Upper lobe of right lung (tissue), 1 donor: ENCODE measurements around the gene HPSE. TPM values are rescaled to one million over a fixed set of nuclear protein-coding genes. Genes with fewer than 3 reads are reported as not detected.
A peak's percentile ranks its signal among the peaks of the same experiment; 100 is the strongest.

Source experiments
- ATAC-seq: fragments of 200-7000 bp; cut with Tn5 transposase; one replicate; pipeline ENCODE4 v1.9.1; 2020; ENCODE audit warnings: mild to moderate bottlenecking, moderate library complexity
- DNase-seq: peaks from one replicate; pipeline ENCODE4 v3.0.0-alpha.2; 2020
- H3K27ac ChIP-seq: fragments of 200-600 bp; one replicate; pipeline ENCODE4 v1.8.0; 2022
- H3K27me3 ChIP-seq: fragments of 200-600 bp; one replicate; pipeline ENCODE4 v1.8.0; 2022; ENCODE audit warnings: mild to moderate bottlenecking
- H3K36me3 ChIP-seq: fragments of 200-600 bp; one replicate; pipeline ENCODE4 v1.8.0; 2022
- H3K4me1 ChIP-seq: fragments of 200-600 bp; one replicate; pipeline ENCODE4 v1.8.0; 2022
- H3K4me3 ChIP-seq: fragments of 200-600 bp; one replicate; pipeline ENCODE4 v1.8.0; 2022; ENCODE audit warnings: mild to moderate bottlenecking
- H3K9me3 ChIP-seq: fragments of 200-600 bp; one replicate; pipeline ENCODE4 v1.8.0; 2022
- intact Hi-C: fragments of 100-400 bp; cut with DNase I; formaldehyde crosslinking; loops from one replicate; pipeline ENCODE4 v1.11.0; 2022
- total RNA-seq: library from RNA; stranded (reverse); fragmentation: NEBNext Ultra II Directional; extraction: Animal tissue kit (Norgen Biotek cat#: 25700); gene quantifications from one replicate; pipeline ENCODE4 v1.2.1, GENCODE V29; 2021
- TF ChIP-seq, protein P1 (sequence below): fragments of 200-600 bp; IDR thresholded peaks from one replicate; pipeline ENCODE4 v1.8.0; 2022; ENCODE audit warnings: antibody characterized with exemption
- donor health status: DM: no; HTN: yes; CAD: no; lungs with severe emphysema.

HPSE gene
- total RNA-seq, 1 donor from 2014 or later, result 5.6 TPM

DNA sequence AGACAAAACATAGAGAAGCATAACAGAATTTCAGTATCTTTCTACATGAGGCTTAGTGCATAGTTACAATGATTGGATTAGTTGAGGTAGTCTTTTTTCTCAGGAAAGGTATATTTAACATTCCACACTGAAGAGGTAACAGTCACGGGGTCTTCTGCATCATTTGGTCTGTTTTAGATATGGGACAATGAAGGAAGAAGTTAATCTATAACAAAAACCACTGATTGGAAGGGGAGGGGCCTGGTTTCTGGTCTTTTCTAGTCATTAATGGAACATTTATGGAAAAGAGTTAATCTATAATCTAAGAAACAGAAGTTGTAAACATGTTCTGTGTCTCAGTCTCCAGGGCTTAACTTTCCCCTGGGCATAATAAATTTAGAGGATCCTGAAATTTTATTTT, 37.3 kb upstream of the HPSE start:
- no peak for ATAC-seq
- H3K4me1 ChIP-seq, result no peaks in the 10 kb centered on the region
- intact Hi-C loops, result no loop called here
- H3K27ac ChIP-seq, result no peak overlapping the region
- no peaks in the 10 kb centered on the region for H3K36me3 ChIP-seq
- no peak for DNase-seq
- no peaks in the 10 kb centered on the region for H3K27me3 ChIP-seq
- TF ChIP-seq, protein P1, sequence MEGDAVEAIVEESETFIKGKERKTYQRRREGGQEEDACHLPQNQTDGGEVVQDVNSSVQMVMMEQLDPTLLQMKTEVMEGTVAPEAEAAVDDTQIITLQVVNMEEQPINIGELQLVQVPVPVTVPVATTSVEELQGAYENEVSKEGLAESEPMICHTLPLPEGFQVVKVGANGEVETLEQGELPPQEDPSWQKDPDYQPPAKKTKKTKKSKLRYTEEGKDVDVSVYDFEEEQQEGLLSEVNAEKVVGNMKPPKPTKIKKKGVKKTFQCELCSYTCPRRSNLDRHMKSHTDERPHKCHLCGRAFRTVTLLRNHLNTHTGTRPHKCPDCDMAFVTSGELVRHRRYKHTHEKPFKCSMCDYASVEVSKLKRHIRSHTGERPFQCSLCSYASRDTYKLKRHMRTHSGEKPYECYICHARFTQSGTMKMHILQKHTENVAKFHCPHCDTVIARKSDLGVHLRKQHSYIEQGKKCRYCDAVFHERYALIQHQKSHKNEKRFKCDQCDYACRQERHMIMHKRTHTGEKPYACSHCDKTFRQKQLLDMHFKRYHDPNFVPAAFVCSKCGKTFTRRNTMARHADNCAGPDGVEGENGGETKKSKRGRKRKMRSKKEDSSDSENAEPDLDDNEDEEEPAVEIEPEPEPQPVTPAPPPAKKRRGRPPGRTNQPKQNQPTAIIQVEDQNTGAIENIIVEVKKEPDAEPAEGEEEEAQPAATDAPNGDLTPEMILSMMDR, result no peak
- H3K9me3 ChIP-seq, result no peaks in the 10 kb centered on the region
- no peak overlapping the region for H3K4me3 ChIP-seq

DNA sequence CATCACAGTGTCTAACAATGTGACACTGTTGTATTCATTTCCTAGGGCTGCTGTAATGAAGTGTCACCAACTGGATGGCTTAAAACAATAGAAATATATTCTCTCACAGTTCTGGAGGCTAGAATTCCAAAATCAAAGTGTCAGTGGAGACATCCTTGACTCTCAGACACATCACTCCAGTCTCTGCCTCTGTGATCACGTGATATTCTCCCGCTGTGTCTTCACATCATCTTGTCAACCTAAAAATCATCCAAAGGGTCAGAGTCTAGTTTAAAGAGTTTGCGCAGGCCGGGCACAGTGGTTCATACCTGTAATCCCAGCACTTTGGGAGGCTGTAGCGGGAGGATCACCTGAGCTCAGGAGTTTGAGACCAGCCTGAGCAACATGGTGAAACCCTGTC, 36.6 kb upstream of the HPSE start:
- TF ChIP-seq, protein P1, result no peak
- Histone ChIP-seq H3K4me1 (no peaks in the 10 kb centered on the region), H3K36me3 (no peaks in the 10 kb centered on the region), H3K4me3 (no peak overlapping the region), H3K27me3 (no peaks in the 10 kb centered on the region), H3K9me3 (no peaks in the 10 kb centered on the region), H3K27ac (no peak overlapping the region)
- intact Hi-C loops, result no loop called here
- DNase-seq, result no peak
- no peak for ATAC-seq

DNA sequence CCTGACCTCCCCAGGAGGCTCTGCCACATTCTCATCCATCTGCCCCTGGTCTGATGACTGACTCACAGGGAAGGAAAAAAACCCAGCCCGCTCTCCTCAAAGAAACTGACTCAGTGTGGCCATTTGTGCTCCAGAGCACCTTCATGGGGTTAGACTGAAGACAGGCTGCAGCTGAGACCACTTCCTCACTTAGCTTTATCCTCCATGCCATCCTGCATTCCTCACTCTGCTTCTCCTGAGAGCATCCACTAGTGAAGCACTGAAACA, 35.9 kb upstream of the HPSE start:
- Histone ChIP-seq H3K27ac (no peak overlapping the region), H3K4me3 (no peak overlapping the region), H3K36me3 (no peaks in the 10 kb centered on the region), H3K9me3 (no peaks in the 10 kb centered on the region), H3K27me3 (no peaks in the 10 kb centered on the region), H3K4me1 (no peaks in the 10 kb centered on the region)
- TF ChIP-seq, protein P1, result no peak
- intact Hi-C loops, result no loop called here
- DNase-seq (no peak), ATAC-seq (peak; percentile 29)

DNA sequence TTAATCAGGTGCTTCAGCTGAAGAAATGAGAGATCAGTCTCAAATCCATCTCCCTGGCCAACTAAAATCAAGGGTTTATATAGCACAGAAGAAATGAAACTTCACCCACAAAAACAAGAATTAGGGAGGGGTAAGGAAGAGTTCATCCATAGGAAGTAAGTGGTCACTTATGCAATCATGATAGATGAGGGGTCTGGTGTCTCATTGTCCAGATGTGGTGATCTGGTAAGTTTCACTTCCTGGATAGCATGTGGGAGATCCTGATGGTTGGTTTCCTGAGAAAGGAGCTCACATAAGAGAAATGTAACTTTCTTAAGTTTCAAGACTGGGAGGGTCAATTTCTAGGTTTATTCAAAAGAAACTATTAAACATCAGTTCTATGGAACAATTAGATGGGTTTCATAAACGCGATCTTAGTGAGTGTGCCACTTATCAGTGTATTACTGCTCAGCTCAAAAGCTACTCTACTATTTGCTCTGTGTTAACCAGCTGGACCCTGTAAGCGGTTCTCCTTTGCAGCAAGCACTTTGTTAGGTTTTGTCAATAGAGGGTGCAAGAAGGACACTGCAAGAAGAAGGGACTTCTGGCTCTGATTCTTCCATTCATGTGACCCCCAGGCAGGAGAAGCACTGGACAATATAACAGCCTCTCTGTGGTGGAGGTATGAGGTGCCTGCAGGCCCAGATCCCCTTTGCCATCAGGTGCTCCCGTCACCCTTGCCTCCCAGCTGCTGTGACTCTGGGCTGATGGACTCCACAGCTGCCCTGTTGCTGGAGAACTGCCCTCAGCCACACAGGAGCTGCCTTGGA, 35.4 kb upstream of the HPSE start:
- DNase-seq (no peak), ATAC-seq (peak; percentile 78)
- intact Hi-C loops, result no loop called here

DNA sequence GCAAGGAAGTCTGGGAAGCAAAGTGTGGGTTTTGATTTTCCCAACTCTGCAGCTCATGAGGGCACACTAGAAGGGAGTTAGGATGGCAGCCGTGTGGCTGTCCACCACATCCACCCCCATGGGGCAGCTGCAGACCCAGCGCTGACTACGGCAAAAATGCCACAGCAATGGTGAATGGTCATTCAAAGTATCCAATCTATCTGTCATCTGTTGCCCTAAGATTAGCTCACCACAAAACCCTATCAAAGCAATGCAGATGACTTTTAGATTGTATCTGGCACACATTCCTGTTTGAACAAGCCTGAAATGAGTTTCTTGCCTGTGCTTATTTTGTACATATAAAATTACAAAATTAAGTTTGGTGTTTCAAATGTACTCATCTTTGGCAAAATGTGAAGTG, 29.7 kb upstream of the HPSE start:
- Histone ChIP-seq H3K36me3 (no peaks in the 10 kb centered on the region), H3K4me3 (no peak overlapping the region), H3K4me1 (no peaks in the 10 kb centered on the region), H3K9me3 (no peaks in the 10 kb centered on the region), H3K27me3 (no peaks in the 10 kb centered on the region), H3K27ac (no peak overlapping the region)
- ATAC-seq, result no peak
- intact Hi-C loops, result no loop called here
- DNase-seq, result no peak
- TF ChIP-seq, protein P1, result no peak

More for the DNA sequence above, 35.4 kb upstream of the HPSE start:
- no peaks in the 10 kb centered on the region for H3K36me3 ChIP-seq
- H3K27ac ChIP-seq, result no peak overlapping the region
- no peak overlapping the region for H3K4me3 ChIP-seq
- no peaks in the 10 kb centered on the region for H3K27me3 ChIP-seq
- TF ChIP-seq, protein P1, result no peak
- no peaks in the 10 kb centered on the region for H3K9me3 ChIP-seq
- H3K4me1 ChIP-seq, result no peaks in the 10 kb centered on the region
